OCI-LY3 (cell line): ENCODE measurements around the gene POU2F2.
"Not testable (repeated sequence)": the region's sequence is repeated elsewhere in the genome, so short reads cannot be mapped to it uniquely, and the experiment has no call there.

Source experiments
- H2AFZ ChIP-seq: fragments of 200-600, 300-600 bp; shearing (Covaris generic); 2 replicates; pipeline ENCODE4 v1.6.0; 2014; ENCODE audit warnings: antibody characterized with exemption, low read depth, low read length
- H3K27ac ChIP-seq: fragments of 200-600, 300-600 bp; sonication (generic); 2 replicates; pipeline ENCODE4 v1.5.1; 2014; ENCODE audit warnings: mild to moderate bottlenecking, low read length, moderate library complexity, mixed read lengths
- H3K27me3 ChIP-seq: fragments of 200-600, 300-600 bp; sonication (generic); 2 replicates; pipeline ENCODE4 v1.6.1; 2014; ENCODE audit warnings: low read depth, low read length, mixed read lengths
- H3K36me3 ChIP-seq: fragments of 200-600, 300-600 bp; sonication (generic); replicated peaks from 2 replicates; pipeline ENCODE3; 2014; ENCODE audit warnings: low read depth, low read length, mixed read lengths
- H3K4me1 ChIP-seq: fragments of 300-600, 200-600 bp; sonication (generic); 2 replicates; pipeline ENCODE4 v1.6.1; 2014; ENCODE audit warnings: low read length, mixed read lengths
- H3K4me2 ChIP-seq: fragments of 200-600, 300-600 bp; sonication (generic); 2 replicates; pipeline ENCODE4 v1.6.1; 2014; ENCODE audit warnings: low read length, mixed read lengths
- H3K4me3 ChIP-seq: fragments of 300-600, 200-600 bp; sonication (generic); 2 replicates; pipeline ENCODE4 v1.5.1; 2014; ENCODE audit warnings: antibody characterized with exemption, mild to moderate bottlenecking, low read length, moderate library complexity
- H3K79me2 ChIP-seq: fragments of 300-600, 200-600 bp; shearing (Covaris generic); 2 replicates; pipeline ENCODE4 v1.6.1; 2014; ENCODE audit warnings: mild to moderate bottlenecking, low read length, mixed read lengths
- H3K9ac ChIP-seq: fragments of 300-600, 200-600 bp; shearing (Covaris generic); 2 replicates; pipeline ENCODE4 v1.6.0; 2014; ENCODE audit warnings: mild to moderate bottlenecking, low read length, moderate library complexity
- H3K9me3 ChIP-seq: fragments of 200-600, 300-600 bp; shearing (Covaris generic); 2 replicates; pipeline ENCODE4 v1.6.1; 2014; ENCODE audit warnings: low read length, mixed read lengths; ENCODE audit not compliant: insufficient read depth
- H4K20me1 ChIP-seq: fragments of 200-600, 300-600 bp; sonication (generic); 2 replicates; pipeline ENCODE4 v1.6.1; 2016; ENCODE audit warnings: low read length, mixed read lengths; ENCODE audit not compliant: insufficient read depth
- EZH2phosphoT487 ChIP-seq: fragments of 200-600 bp; shearing (Covaris generic); IDR thresholded peaks from 2 replicates; pipeline ENCODE4 v1.6.1; 2018; ENCODE audit warnings: antibody characterized with exemption, mixed run types, low read depth
- TF ChIP-seq, protein P1 (sequence below): fragments of 200-600, 300-600 bp; sonication (generic); IDR thresholded peaks from 2 replicates; pipeline ENCODE4 v1.5.1; 2014; ENCODE audit warnings: antibody characterized with exemption, low read length, low read depth

POU2F2 gene

DNA sequence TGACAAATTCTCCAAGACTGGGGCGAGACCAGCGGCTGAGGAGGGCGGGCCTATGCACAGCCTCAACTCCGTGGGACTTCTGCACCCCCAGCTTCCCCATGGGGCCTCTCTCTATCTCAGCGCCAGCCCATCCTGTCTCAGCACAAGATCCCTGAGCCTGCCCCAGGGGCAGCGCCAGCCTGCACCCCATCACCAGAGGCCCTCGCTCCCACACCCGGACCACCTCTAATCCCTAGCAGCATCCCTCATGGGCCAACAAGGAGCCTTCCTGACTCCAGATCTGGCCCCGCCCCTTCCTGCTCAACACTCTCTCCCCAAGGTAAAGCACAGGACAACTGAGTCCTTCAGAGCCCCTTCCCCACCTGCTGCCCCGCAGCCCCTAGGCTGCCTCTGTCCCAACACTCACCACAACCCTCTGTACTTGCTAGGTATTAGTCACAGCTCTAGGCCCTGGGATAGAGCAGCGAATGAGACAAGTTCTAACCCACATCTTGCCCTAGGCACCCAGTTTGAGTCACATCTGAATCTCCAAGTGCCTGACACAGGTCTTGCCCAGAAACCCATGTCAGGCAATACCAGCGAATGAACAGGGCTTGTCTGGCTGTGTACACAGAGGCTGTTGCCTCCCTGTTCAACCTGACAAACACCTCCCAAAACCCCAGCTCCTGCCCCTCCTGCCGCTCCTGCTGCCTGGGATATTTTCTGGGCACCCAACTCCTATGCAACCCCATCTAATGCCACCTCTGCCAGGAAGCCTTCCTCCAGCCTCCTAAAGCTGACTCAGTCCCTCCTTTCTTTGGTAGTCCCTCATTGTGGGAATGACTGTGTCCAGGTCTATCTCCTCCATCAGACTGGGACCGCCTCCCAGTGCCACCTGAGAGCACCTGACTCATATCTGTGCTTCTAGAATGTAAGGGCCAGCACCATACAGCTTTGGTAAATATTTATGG, 80.8 kb downstream of the POU2F2 start:
- Histone ChIP-seq H3K9ac (no peak overlapping the region), H4K20me1 (no peaks in the 10 kb centered on the region), H3K4me2 (no peak overlapping the region), H2AFZ (no peak overlapping the region), H3K4me1 (no peaks in the 10 kb centered on the region), H3K79me2 (no peaks in the 10 kb centered on the region), H3K4me3 (no peak overlapping the region), H3K36me3 (no peaks in the 10 kb centered on the region), H3K27ac (no peak overlapping the region), H3K9me3 (no peaks in the 10 kb centered on the region), H3K27me3 (peaks cover 5% of the 10 kb centered on the region; the same call in 1 of the 2 replicates)
- TF ChIP-seq, protein P1, sequence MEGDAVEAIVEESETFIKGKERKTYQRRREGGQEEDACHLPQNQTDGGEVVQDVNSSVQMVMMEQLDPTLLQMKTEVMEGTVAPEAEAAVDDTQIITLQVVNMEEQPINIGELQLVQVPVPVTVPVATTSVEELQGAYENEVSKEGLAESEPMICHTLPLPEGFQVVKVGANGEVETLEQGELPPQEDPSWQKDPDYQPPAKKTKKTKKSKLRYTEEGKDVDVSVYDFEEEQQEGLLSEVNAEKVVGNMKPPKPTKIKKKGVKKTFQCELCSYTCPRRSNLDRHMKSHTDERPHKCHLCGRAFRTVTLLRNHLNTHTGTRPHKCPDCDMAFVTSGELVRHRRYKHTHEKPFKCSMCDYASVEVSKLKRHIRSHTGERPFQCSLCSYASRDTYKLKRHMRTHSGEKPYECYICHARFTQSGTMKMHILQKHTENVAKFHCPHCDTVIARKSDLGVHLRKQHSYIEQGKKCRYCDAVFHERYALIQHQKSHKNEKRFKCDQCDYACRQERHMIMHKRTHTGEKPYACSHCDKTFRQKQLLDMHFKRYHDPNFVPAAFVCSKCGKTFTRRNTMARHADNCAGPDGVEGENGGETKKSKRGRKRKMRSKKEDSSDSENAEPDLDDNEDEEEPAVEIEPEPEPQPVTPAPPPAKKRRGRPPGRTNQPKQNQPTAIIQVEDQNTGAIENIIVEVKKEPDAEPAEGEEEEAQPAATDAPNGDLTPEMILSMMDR: no peak
- no peak for TF ChIP-seq EZH2phosphoT487

DNA sequence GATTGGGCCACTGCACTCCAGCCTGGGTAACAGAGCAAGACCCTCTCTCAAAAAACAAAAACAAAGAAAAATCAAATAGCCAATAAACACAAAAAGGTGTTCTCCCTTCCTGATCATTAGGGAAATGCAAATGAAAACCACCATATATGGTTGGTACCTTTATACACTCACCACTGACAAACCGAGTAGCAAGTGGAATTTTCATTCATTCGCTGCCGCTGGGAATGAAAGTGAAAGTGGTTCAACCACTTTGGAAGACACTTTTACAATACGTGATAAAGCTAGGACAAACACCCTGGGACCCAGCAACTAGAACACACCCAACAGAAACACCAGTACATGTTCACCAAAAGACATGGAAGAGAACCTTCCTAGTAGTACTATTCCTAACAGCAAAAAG, 83.3 kb downstream of the POU2F2 start:
- Histone ChIP-seq H4K20me1 (no peaks in the 10 kb centered on the region), H3K4me3 (peak overlapping the region; percentile 13), H3K79me2 (no peaks in the 10 kb centered on the region), H2AFZ (0 out of 2 replicates have a peak overlapping the region, but pooled peaks have one; percentile 20), H3K36me3 (no peaks in the 10 kb centered on the region), H3K4me2 (peak overlapping the region; percentile 40), H3K9me3 (no peaks in the 10 kb centered on the region), H3K9ac (no peak overlapping the region), H3K27me3 (peaks cover 23% of the 10 kb centered on the region), H3K27ac (no peak overlapping the region), H3K4me1 (no peaks in the 10 kb centered on the region)
- TF ChIP-seq, protein P1: no peak
- no peak for TF ChIP-seq EZH2phosphoT487

DNA sequence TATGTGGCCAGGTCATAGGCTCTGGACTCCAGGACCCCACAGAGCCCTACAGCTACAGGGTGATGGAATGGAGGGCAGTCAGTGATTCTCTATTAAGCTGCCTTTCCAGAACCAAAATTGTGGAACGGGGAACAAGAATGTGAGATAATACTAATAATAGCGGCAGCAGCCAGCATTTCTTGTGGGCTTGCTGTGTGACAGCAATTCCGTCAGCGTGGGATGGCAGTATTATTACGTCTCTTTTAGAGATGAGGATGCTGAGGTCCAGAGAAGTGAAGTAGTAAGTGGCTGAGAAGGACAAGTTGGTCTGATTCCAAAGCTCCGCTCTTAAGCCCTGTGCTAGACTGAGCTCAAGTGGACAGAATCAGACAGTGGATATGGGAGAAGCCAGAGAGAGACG, 86.7 kb downstream of the POU2F2 start:
- H3K4me2 ChIP-seq: no peak overlapping the region
- no peaks in the 10 kb centered on the region for H4K20me1 ChIP-seq
- no peaks in the 10 kb centered on the region for H3K79me2 ChIP-seq
- H3K9me3 ChIP-seq: no peaks in the 10 kb centered on the region
- H3K27me3 ChIP-seq: peaks cover 29% of the 10 kb centered on the region
- H3K4me1 ChIP-seq: no peaks in the 10 kb centered on the region
- TF ChIP-seq, protein P1: no peak
- TF ChIP-seq EZH2phosphoT487: no peak
- no peak overlapping the region for H2AFZ ChIP-seq
- H3K9ac ChIP-seq: no peak overlapping the region
- H3K36me3 ChIP-seq: no peaks in the 10 kb centered on the region
- no peak overlapping the region for H3K4me3 ChIP-seq
- no peak overlapping the region for H3K27ac ChIP-seq

DNA sequence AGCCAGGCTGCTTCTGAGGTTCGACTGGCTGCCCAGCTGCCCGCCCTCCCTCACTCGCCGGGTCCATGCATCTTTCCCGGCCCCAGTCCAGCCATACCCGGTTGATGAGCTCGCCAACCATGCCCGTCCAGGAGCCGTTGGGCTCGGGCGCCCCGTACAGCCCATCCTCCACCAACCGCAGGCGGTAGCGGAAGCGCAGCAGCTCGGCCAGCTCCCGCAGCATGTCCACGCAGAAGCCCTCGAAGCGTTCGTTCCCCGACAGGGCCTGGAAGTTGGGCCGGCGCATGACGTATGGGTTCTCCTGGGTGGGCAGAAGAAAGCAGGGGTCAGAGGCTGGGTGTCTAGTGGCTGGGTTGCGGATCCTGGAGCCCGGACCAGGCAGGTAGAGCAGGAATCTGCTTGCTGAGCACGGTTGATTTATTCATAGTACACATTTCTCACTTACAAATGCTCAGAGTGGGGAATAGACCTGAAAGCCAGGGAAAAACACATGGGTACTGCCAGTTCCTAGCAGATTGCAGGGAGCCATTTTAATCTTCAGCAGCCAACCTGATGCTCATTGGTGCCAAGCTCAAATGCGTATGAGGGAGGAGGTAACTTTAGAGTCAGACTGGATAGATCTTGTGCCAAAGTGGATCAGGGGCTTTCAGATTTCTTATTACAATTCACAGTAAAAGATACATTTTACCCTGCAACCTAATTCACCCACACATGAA, 89.6 kb downstream of the POU2F2 start:
- Histone ChIP-seq H4K20me1 (no peaks in the 10 kb centered on the region), H3K27me3 (peaks cover 29% of the 10 kb centered on the region)

DNA sequence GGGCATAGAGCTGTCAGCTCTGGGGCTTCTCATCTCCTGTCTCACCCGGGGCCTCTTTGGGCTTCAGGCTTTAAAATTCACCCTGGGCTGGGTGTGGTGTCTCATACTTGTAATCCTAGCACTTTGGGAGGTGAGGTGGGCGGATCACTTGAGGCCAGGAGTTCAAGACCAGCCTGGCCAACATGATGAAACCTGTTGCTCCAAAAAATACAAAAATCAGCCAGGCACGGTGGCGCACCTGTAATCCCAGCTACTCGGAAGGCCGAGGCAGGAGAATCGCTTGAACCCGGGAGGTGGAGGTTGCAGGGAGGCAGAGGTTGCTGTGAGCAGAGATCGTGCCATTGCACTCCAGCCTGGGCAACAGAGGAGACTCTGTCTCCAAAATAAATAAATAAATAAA, 91.8 kb downstream of the POU2F2 start:
- not testable (repeated sequence) for H3K4me3 ChIP-seq, H3K4me2 ChIP-seq, H3K9me3 ChIP-seq, H3K9ac ChIP-seq, H3K79me2 ChIP-seq, H4K20me1 ChIP-seq, H3K4me1 ChIP-seq, H3K36me3 ChIP-seq, H3K27ac ChIP-seq
- peaks cover 17% of the 10 kb centered on the region for H3K27me3 ChIP-seq
- 0 out of 2 replicates have a peak overlapping the region, but pooled peaks have one; percentile 11 for H2AFZ ChIP-seq

More for the DNA sequence above, 89.6 kb downstream of the POU2F2 start:
- Histone ChIP-seq H3K4me1 (no peaks in the 10 kb centered on the region), H3K79me2 (no peaks in the 10 kb centered on the region), H3K4me3 (no peak overlapping the region), H3K9ac (no peak overlapping the region), H2AFZ (no peak overlapping the region), H3K9me3 (no peaks in the 10 kb centered on the region), H3K4me2 (no peak overlapping the region), H3K36me3 (no peaks in the 10 kb centered on the region), H3K27ac (no peak overlapping the region)
- TF ChIP-seq, protein P1: no peak
- TF ChIP-seq EZH2phosphoT487: no peak
